Mammary epithelial cell (primary cell): ENCODE measurements around the gene NECAB3.

Experiments used
- CTCF ChIP-seq, 2 donors: IDR thresholded peaks in 1 of 2; conservative IDR thresholded peaks in 1 of 2; 2 replicates each; pipeline ENCODE4 v1.5.1; 2011 to 2012; ENCODE audit warnings: inconsistent platforms in 2 of 2, low read length in 2 of 2, mild to moderate bottlenecking in 2 of 2, control low read depth in 1 of 2, low read depth in 1 of 2; ENCODE audit not compliant: insufficient read depth in 1 of 2; ENCODE audit errors: extremely low read depth in 1 of 2
- EZH2 ChIP-seq: IDR thresholded peaks from 2 replicates; pipeline ENCODE4 v1.6.1; 2012; ENCODE audit warnings: low read length, inconsistent platforms, borderline replicate concordance

- TF ChIP-seq EZH2: no peak
- no peak for TF ChIP-seq CTCF (conservative IDR thresholded peaks at IDR 0.05 in 1 of 2, IDR thresholded peaks at IDR 0.05 in 1 of 2; ENCODE audit: extremely low read depth in 1 of 2, insufficient read depth in 1 of 2, low read depth in 1 of 2, low read length in 2 of 2)
Observed at GRCh38 chr20:33696448-33696847, 22.2 kb upstream of the NECAB3 start.
